ENCODE measurements around the gene SIPA1. TPM values are rescaled to one million over a fixed set of nuclear protein-coding genes. Genes with fewer than 3 reads are reported as not detected.

Gene SIPA1
- total and polyA plus RNA-seq, 2 of the 8 experiments (the other 6 are each of a cell fraction or from before 2014, with no cell fraction given): 35.3 to 72.2 TPM

DNA sequence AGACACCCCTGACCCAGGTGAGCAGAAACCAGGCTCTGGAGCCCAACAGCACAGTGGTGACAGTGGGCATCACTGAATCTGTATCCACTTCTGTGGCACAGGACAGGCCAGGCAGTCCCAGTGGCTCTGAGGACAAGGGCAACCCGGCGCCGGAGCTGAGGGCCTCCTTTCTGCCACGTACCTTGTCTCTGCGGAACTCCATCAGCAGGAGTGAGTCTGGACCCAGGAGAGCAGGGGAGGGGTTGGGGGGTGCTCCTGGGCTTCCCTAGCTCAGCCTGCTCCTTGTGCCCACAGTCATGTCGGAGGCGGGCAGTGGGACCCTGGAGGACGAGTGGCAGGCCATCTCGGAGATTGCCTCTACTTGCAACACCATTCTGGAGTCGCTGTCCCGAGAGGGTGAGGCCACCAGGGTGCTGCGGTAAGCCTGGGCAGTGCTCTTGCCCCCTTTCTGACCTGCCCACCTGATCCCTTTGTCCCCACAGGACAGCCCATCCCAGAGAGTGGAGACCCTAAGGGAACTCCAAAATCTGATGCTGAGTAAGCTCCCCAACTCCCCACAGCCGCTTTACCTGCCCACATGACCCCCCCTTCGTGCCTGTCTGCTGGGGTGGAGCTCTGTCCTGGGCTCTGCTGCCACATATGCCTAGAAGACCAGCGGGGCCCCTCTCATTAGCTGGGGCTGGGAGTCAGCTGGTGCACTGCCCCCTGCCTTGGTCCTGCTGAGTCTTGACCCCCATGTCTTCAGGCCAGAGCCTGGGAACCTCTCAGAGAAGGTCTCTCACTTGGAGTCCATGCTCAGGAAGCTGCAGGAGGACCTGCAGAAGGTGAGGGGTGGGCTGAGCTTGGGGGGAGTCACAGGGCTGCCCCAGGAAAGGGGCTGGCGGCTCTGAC, 12.0 kb downstream of the SIPA1 start:
- H3K79me1 ChIP-seq (ENCODE audit: low read depth, low read length): peaks cover 2% of the 10 kb centered on the region; the same call in 1 of the 2 replicates
- H3K23ac ChIP-seq (ENCODE audit: insufficient read length): no peak overlapping the region
- CTCF ChIA-PET (ENCODE audit: partially characterized antibody): interaction anchor here (0.6 to 2.8 kb wide), 8 partner anchors 8 to 235 kb away, joined by 3 to 21 read pairs (median 4); partner anchors contain the start of genes RELA and SIPA1
- DNase-seq (ENCODE audit: low read depth in 1 of 2, low spot score in 2 of 2) (no peak), FAIRE-seq (no peak)
- peaks cover 0 to 7% (median 4%) of the 10 kb centered on the region in 4 experiments; a peak in 6 of 8 replicates for H3K36me3 ChIP-seq (ENCODE audit: control insufficient read depth in 2 of 4, insufficient read depth in 4 of 4, low read length in 3 of 4)
- peaks cover 0 to 5% (median 2%) of the 10 kb centered on the region in 4 experiments; a peak in 1 of 7 replicates for H3K27me3 ChIP-seq (replicated peaks in 1 of 4; ENCODE audit: control insufficient read depth in 3 of 4, extremely low read depth in 1 of 4, insufficient read depth in 3 of 4, low read length in 3 of 4)
- POLR2A ChIA-PET (ENCODE audit: partially characterized antibody): interaction anchor here (0.6 to 7.5 kb wide), 8 partner anchors 11 to 377 kb away, joined by 3 to 58 read pairs (median 5); partner anchors contain the start of genes PCNX3, RELA and SIPA1
- no peak overlapping the region for H2BK120ac ChIP-seq (replicated peaks; ENCODE audit: low read depth, low read length)
- no peak overlapping the region for H2AK5ac ChIP-seq (ENCODE audit: low read depth, low read length)
- H3K4me1 ChIP-seq (replicated peaks in 1 of 4; ENCODE audit: control insufficient read depth in 3 of 4, insufficient read depth in 4 of 4, low read length in 3 of 4): peaks cover 0 to 12% (median 8%) of the 10 kb centered on the region in 4 experiments; a peak in 6 of 7 replicates
- no peak overlapping the region for H3K9ac ChIP-seq (replicated peaks in 1 of 4; ENCODE audit: extremely low read depth in 1 of 4, low read depth in 3 of 4, low read length in 3 of 4)
- H3K23me2 ChIP-seq (ENCODE audit: low read depth, low read length): peaks cover 8% of the 10 kb centered on the region; the same call in 1 of the 2 replicates
- H3K18ac ChIP-seq (ENCODE audit: extremely low read depth, low read length): no peak overlapping the region
- WGBS, 2 experiments (ENCODE audit: extremely low coverage in 1 of 2, insufficient coverage in 1 of 2, insufficient read length in 1 of 2, insufficient replicate concordance in 2 of 2, low coverage in 1 of 2, low lambda C conversion rate in 2 of 2, missing lambda C conversion rate in 1 of 2): 82% methylated on average over 16 of the region's 16 CpGs; no CpG with 5 or more reads in 1 of the 2 experiments
- H3K56ac ChIP-seq (replicated peaks; ENCODE audit: insufficient read length, low read depth, low read length): no peak overlapping the region
- H4K91ac ChIP-seq (replicated peaks; ENCODE audit: insufficient read length, low read length): no peak overlapping the region
- no peak overlapping the region for H3K14ac ChIP-seq (ENCODE audit: insufficient read length)
- H4K8ac ChIP-seq (ENCODE audit: extremely low read depth, insufficient read depth, low read length): no peak overlapping the region; the same call in 1 of the 2 replicates
- no peak overlapping the region for H3K4ac ChIP-seq (replicated peaks; ENCODE audit: insufficient read length, low read depth, low read length)
- H3K4me2 ChIP-seq (ENCODE audit: insufficient read depth in 1 of 2, low read depth in 2 of 2, low read length in 2 of 2): no peak overlapping the region
- H3K9me3 ChIP-seq (ENCODE audit: insufficient read depth in 2 of 2, low read depth in 1 of 2, low read length in 1 of 2): no peaks in the 10 kb centered on the region
- no peak overlapping the region for H2AFZ ChIP-seq (ENCODE audit: low read length)
- TF ChIP-seq PHF8 (conservative IDR thresholded peaks at IDR 0.05; ENCODE audit: low read depth, low read length): no peak
- no peak for TF ChIP-seq SIX5 (IDR thresholded peaks at IDR 0.05; ENCODE audit: low read depth, low read length)
- no peak overlapping the region for H4K5ac ChIP-seq (ENCODE audit: insufficient read length, low read depth, low read length)
- H2BK15ac ChIP-seq (ENCODE audit: low read length): no peak overlapping the region
- no peaks in the 10 kb centered on the region for H3K79me2 ChIP-seq (ENCODE audit: control insufficient read depth in 1 of 2, insufficient read depth in 2 of 2, low read length in 2 of 2)
- no peak overlapping the region for H3K4me3 ChIP-seq (ENCODE audit: extremely low read depth in 1 of 4, insufficient read depth in 2 of 4, low read depth in 3 of 4, low read length in 4 of 4)
- H2BK12ac ChIP-seq (ENCODE audit: low read depth, low read length): no peak overlapping the region
- no peak overlapping the region for H3K27ac ChIP-seq (ENCODE audit: low read depth, low read length)
- no peak overlapping the region for H2BK5ac ChIP-seq (ENCODE audit: low read depth, low read length)
- peaks cover 2 to 13% of the 10 kb centered on the region in 2 experiments for H4K20me1 ChIP-seq (replicated peaks in 1 of 2; ENCODE audit: control insufficient read depth in 1 of 2, insufficient read depth in 2 of 2, low read length in 2 of 2)
- H2BK20ac ChIP-seq (ENCODE audit: low read length): no peak overlapping the region

All from H1 (cell line).